Right lobe of liver (tissue), 4 donors: Measurements from ENCODE around the gene DACT1.

Experiments used
- CTCF ChIP-seq, 4 donors: fragments of 200-600 bp in 3 of 4; fragments of 450-650 bp in 1 of 4; IDR thresholded peaks; one replicate each; pipeline versions ENCODE4 v1.5.1 to v1.8.0; 2016 to 2022; ENCODE audit warnings: antibody characterized with exemption in 4 of 4, mild to moderate bottlenecking in 2 of 4
- POLR2A ChIP-seq: fragments of 450-650 bp; IDR thresholded peaks from one replicate; pipeline ENCODE4 v1.6.1; 2017; ENCODE audit warnings: antibody characterized with exemption, mild to moderate bottlenecking
- donor health status: DM: no; HTN: no; CAD: no.
- donor health status: DM: no; HTN: no; CAD: no.
- donor health status: DM: no; HTN: yes; CAD: no.

GRCh38 chr14:58662759-58663158 is 25.0 kb downstream of the DACT1 start:
- TF ChIP-seq CTCF (IDR thresholded peaks at IDR 0.05) (no peak), POLR2A (no peak)
